Upper lobe of right lung (tissue), 1 donor: ENCODE results near the gene MAP4K5. TPM values are rescaled to one million over a fixed set of nuclear protein-coding genes. Genes with fewer than 3 reads are reported as not detected.

Experiments used
- ATAC-seq: fragments of 200-7000 bp; cut with Tn5 transposase; one replicate; pipeline ENCODE4 v1.9.1; 2020; ENCODE audit warnings: mild to moderate bottlenecking, moderate library complexity
- DNase-seq: peaks from one replicate; pipeline ENCODE4 v3.0.0-alpha.2; 2020
- H3K27ac ChIP-seq: fragments of 200-600 bp; one replicate; pipeline ENCODE4 v1.8.0; 2022
- H3K27me3 ChIP-seq: fragments of 200-600 bp; one replicate; pipeline ENCODE4 v1.8.0; 2022; ENCODE audit warnings: mild to moderate bottlenecking
- H3K36me3 ChIP-seq: fragments of 200-600 bp; one replicate; pipeline ENCODE4 v1.8.0; 2022
- H3K4me1 ChIP-seq: fragments of 200-600 bp; one replicate; pipeline ENCODE4 v1.8.0; 2022
- H3K4me3 ChIP-seq: fragments of 200-600 bp; one replicate; pipeline ENCODE4 v1.8.0; 2022; ENCODE audit warnings: mild to moderate bottlenecking
- H3K9me3 ChIP-seq: fragments of 200-600 bp; one replicate; pipeline ENCODE4 v1.8.0; 2022
- intact Hi-C: fragments of 100-400 bp; cut with DNase I; formaldehyde crosslinking; loops from one replicate; pipeline ENCODE4 v1.11.0; 2022
- total RNA-seq: library from RNA; stranded (reverse); fragmentation: NEBNext Ultra II Directional; extraction: Animal tissue kit (Norgen Biotek cat#: 25700); gene quantifications from one replicate; pipeline ENCODE4 v1.2.1, GENCODE V29; 2021
- TF ChIP-seq, protein P1 (sequence below): fragments of 200-600 bp; IDR thresholded peaks from one replicate; pipeline ENCODE4 v1.8.0; 2022; ENCODE audit warnings: antibody characterized with exemption
- donor health status: DM: no; HTN: yes; CAD: no; lungs with severe emphysema.

Gene MAP4K5
- total RNA-seq, 1 donor from 2014 or later: 46.3 TPM

DNA sequence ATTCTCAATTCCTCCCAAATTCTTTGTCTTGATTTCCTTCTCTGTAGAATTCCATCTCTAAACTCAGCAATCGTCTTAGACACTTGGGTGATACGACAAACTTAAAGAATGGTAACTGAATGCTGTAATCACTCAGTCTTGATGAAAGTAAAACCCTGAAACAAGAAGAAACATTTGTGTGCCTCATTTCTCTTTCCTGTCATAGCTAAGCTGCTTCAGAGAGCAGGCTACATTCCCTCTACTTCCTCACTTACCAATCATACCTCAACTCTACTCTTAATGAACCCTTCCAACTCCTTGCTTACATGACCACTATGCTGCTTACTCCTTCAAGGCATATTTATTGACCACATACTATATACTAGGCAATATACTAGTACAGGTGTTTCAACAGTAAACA lies 8.3 kb downstream of the MAP4K5 start:
- TF ChIP-seq, protein P1, sequence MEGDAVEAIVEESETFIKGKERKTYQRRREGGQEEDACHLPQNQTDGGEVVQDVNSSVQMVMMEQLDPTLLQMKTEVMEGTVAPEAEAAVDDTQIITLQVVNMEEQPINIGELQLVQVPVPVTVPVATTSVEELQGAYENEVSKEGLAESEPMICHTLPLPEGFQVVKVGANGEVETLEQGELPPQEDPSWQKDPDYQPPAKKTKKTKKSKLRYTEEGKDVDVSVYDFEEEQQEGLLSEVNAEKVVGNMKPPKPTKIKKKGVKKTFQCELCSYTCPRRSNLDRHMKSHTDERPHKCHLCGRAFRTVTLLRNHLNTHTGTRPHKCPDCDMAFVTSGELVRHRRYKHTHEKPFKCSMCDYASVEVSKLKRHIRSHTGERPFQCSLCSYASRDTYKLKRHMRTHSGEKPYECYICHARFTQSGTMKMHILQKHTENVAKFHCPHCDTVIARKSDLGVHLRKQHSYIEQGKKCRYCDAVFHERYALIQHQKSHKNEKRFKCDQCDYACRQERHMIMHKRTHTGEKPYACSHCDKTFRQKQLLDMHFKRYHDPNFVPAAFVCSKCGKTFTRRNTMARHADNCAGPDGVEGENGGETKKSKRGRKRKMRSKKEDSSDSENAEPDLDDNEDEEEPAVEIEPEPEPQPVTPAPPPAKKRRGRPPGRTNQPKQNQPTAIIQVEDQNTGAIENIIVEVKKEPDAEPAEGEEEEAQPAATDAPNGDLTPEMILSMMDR: no peak
- Histone ChIP-seq H3K36me3 (peaks cover 6% of the 10 kb centered on the region), H3K27me3 (no peaks in the 10 kb centered on the region), H3K4me1 (peaks cover 48% of the 10 kb centered on the region), H3K4me3 (no peak overlapping the region), H3K9me3 (no peaks in the 10 kb centered on the region), H3K27ac (no peak overlapping the region)
- no peak for DNase-seq
- ATAC-seq: no peak
- intact Hi-C loops: no loop called here

- ATAC-seq (no peak), DNase-seq (no peak)
- no peak overlapping the region for H3K27ac ChIP-seq
- intact Hi-C loops: no loop called here
- H3K36me3 ChIP-seq: peaks cover 6% of the 10 kb centered on the region
- H3K27me3 ChIP-seq: no peaks in the 10 kb centered on the region
- TF ChIP-seq, protein P1: no peak
- no peaks in the 10 kb centered on the region for H3K9me3 ChIP-seq
- H3K4me3 ChIP-seq: no peak overlapping the region
- H3K4me1 ChIP-seq: peaks cover 42% of the 10 kb centered on the region
Observed at GRCh38 chr14:50523271-50524041, 8.9 kb downstream of the MAP4K5 start.

DNA sequence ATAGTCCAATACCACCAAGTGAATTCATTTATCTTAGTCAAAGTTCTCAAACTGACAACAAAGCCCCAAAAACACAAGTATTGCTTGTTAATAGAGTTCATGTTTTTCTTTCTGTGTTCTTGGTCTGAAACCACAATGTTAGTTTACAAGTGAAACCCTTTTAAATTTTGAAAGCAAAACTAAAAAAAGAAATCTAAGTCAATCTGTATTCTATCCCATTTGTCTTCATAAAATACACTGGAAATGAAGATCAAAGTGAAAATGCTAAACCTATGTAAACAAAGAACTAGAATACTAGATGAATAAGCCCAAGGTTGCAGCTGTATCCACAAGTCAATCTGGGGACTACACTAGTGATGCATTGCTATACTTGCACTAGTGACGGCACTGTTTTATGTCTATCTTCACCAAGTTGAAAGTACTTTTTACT lies 10.4 kb downstream of the MAP4K5 start:
- no peak for DNase-seq
- no peak overlapping the region for H3K27ac ChIP-seq
- H3K4me3 ChIP-seq: no peak overlapping the region
- H3K36me3 ChIP-seq: peaks cover 5% of the 10 kb centered on the region
- intact Hi-C loops: no loop called here
- H3K4me1 ChIP-seq: peaks cover 37% of the 10 kb centered on the region
- TF ChIP-seq, protein P1: no peak
- ATAC-seq: no peak
- no peaks in the 10 kb centered on the region for H3K27me3 ChIP-seq
- no peaks in the 10 kb centered on the region for H3K9me3 ChIP-seq

DNA sequence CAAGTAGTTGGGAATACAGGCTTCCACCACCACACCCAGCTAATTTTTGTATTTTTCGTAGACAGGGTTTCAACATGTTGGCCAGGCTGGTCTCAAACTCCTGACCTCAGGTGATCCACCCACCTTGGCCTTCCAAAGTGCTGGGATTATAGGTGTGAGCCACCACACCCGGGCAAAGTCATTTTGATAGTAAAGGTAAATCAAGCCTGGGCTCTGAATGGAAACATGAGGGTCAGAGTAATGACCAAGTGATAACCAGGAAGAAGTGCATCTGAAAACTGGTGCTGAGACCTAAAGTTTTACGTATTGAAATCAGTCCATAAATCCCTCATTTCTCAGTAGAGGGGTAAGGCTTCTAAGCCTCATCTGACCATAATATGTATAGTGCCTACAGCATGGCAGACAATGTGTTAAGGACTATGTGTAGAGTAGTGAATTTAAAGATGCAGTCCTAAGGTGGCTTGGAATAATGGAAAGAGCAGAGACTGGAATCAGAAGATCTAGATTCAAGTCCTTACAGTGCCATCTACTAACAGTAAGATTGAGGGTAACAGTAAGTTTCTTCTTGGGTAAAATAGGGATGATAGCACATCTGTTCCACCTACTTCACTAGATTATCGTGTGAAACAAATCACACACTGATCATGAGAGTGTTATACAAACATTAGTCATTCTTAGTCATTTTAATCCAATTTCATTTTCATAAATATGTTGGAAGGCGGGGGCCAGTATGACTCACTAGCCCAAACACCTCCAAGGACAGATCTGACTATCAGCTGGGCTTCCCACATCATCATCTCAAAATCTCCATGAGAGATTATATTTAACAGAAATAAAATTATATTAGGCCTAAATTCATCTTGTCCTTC lies 11.2 kb downstream of the MAP4K5 start:
- intact Hi-C loops: no loop called here
- peaks cover 37% of the 10 kb centered on the region for H3K4me1 ChIP-seq
- TF ChIP-seq, protein P1: no peak
- H3K36me3 ChIP-seq: no peaks in the 10 kb centered on the region
- no peaks in the 10 kb centered on the region for H3K27me3 ChIP-seq
- no peaks in the 10 kb centered on the region for H3K9me3 ChIP-seq
- DNase-seq: no peak
- H3K27ac ChIP-seq: no peak overlapping the region
- no peak overlapping the region for H3K4me3 ChIP-seq
- peak; percentile 26 for ATAC-seq

DNA sequence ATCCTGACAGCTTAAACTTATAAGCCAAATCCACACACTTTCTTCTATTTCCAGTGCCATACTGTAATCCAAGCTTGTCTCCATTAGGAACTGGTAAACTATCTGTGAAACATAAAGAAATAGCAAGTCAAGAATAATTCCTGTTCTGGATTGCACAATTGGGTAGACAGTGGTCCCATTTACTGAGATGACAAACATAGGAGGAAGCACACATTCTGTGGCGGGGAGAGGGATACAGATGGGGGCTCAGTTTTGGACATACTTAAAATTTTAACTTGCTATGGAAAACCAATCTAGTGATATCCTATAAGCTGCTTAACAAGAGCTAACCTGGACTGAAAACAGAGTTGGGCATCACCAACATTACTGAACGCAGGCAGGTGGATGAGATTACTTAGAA lies 16.3 kb downstream of the MAP4K5 start:
- intact Hi-C loops: no loop called here
- ATAC-seq (peak; percentile 15), DNase-seq (no peak)
- Histone ChIP-seq H3K9me3 (no peaks in the 10 kb centered on the region), H3K4me3 (no peak overlapping the region), H3K27ac (no peak overlapping the region), H3K27me3 (no peaks in the 10 kb centered on the region), H3K36me3 (no peaks in the 10 kb centered on the region), H3K4me1 (peaks cover 2% of the 10 kb centered on the region)
- TF ChIP-seq, protein P1: no peak
